Measurements from ENCODE around the gene EPN1.

EPN1 gene

DNA sequence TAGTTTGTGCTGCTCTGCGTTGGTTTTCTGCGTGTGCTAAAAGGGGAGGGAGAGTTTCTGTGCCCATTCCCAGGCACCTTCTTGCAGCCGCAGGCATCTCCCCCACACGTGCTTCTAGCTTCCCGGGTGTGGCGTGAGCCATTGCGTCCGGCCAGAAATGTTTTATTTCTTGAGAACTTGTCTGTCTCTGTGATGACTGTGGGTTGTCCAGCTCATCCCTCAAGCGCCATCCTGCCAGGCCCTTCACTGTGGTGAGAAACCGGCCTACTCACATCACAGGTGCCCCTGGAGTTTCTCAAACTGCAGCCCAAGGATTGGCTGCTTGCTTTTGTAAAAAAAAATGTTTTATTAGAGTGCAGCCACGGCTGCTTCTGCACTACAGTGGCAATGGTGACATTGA, 24.2 kb downstream of the EPN1 start:
- no peak overlapping the region for H3K4me3 ChIP-seq (ENCODE audit: insufficient read depth in 1 of 2, low read depth in 1 of 2, low read length in 2 of 2)
- H3K4me2 ChIP-seq (ENCODE audit: low read length, poor library complexity, severe bottlenecking): no peak overlapping the region
- over 99% methylated on average over 11 of the region's 11 CpGs for WGBS
- H3K9ac ChIP-seq (ENCODE audit: low read length): no peak overlapping the region
- no peak overlapping the region for H2BK12ac ChIP-seq (ENCODE audit: low read length in 2 of 2)
- H3K14ac ChIP-seq (ENCODE audit: low read length in 2 of 2): no peak overlapping the region
- peaks cover 38% of the 10 kb centered on the region for H3K79me1 ChIP-seq (replicated peaks; ENCODE audit: low read length, poor library complexity, severe bottlenecking)
- H3K4ac ChIP-seq (ENCODE audit: low read depth in 1 of 2, low read length in 2 of 2): no peak overlapping the region
- H3K27ac ChIP-seq (ENCODE audit: low read length, poor library complexity, severe bottlenecking): no peak overlapping the region
- no peaks in the 10 kb centered on the region for H3K9me3 ChIP-seq (ENCODE audit: control insufficient read depth, low read length)
- no peak overlapping the region for H2BK15ac ChIP-seq (ENCODE audit: low read depth, poor library complexity, severe bottlenecking)
- no peaks in the 10 kb centered on the region for H3K4me1 ChIP-seq (ENCODE audit: control insufficient read depth, insufficient read depth, low read depth, low read length)
- no peaks in the 10 kb centered on the region for H3K27me3 ChIP-seq (ENCODE audit: control insufficient read depth in 1 of 2, insufficient read depth in 1 of 2, low read length in 2 of 2)
- no peak overlapping the region for H2AK5ac ChIP-seq (ENCODE audit: low read length, severe bottlenecking)
- no peak overlapping the region for H3K23ac ChIP-seq (ENCODE audit: low read length in 2 of 2)
- no peak overlapping the region for H4K91ac ChIP-seq (ENCODE audit: low read length)
- H2AFZ ChIP-seq (ENCODE audit: low read depth, low read length): no peak overlapping the region
- H4K8ac ChIP-seq (ENCODE audit: low read length): no peak overlapping the region
- no peak overlapping the region for H3K18ac ChIP-seq (ENCODE audit: low read depth in 1 of 2, low read length in 2 of 2)
- H3K36me3 ChIP-seq (ENCODE audit: control insufficient read depth in 1 of 2, insufficient read depth in 2 of 2, low read depth in 1 of 2, low read length in 2 of 2): peaks cover 55 to 77% of the 10 kb centered on the region in 2 experiments
- no peak overlapping the region for H2BK5ac ChIP-seq (ENCODE audit: low read depth, low read length, poor library complexity, severe bottlenecking)
- DNase-seq: no peak
- no peak overlapping the region for H2BK120ac ChIP-seq (ENCODE audit: low read depth, low read length)

DNA sequence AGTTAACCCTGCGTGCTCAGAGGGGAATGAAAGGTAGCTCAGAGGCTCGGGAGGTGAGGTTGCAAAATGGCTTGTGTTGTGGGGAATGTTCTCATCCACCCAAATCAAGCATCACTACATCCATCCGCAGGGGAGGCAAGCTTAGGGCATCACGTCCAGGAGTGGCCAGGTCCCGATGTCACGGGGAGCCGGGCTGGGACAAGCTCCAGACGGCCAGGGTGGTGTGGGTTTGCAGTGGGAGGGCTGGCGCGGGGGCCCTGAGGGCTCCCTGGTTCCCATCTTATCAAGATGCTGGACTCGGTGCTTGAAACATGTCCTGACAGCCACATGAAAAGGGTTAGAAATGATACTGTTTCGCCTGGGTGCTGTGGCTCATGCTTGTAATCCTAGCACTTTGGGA, 25.8 kb downstream of the EPN1 start:
- H3K27me3 ChIP-seq (ENCODE audit: control insufficient read depth in 1 of 2, insufficient read depth in 1 of 2, low read length in 2 of 2): no peaks in the 10 kb centered on the region
- no peak overlapping the region for H2BK5ac ChIP-seq (ENCODE audit: low read depth, low read length, poor library complexity, severe bottlenecking)
- H4K8ac ChIP-seq (ENCODE audit: low read length): no peak overlapping the region
- H2BK120ac ChIP-seq (ENCODE audit: low read depth, low read length): no peak overlapping the region
- no peak overlapping the region for H3K4ac ChIP-seq (ENCODE audit: low read depth in 1 of 2, low read length in 2 of 2)
- peaks cover 26% of the 10 kb centered on the region for H3K79me1 ChIP-seq (replicated peaks; ENCODE audit: low read length, poor library complexity, severe bottlenecking)
- no peak overlapping the region for H3K4me2 ChIP-seq (ENCODE audit: low read length, poor library complexity, severe bottlenecking)
- H2BK12ac ChIP-seq (ENCODE audit: low read length in 2 of 2): no peak overlapping the region
- H3K4me3 ChIP-seq (ENCODE audit: insufficient read depth in 1 of 2, low read depth in 1 of 2, low read length in 2 of 2): no peak overlapping the region
- no peak overlapping the region for H3K23ac ChIP-seq (ENCODE audit: low read length in 2 of 2)
- no peaks in the 10 kb centered on the region for H3K4me1 ChIP-seq (ENCODE audit: control insufficient read depth, insufficient read depth, low read depth, low read length)
- no peak overlapping the region for H3K9ac ChIP-seq (ENCODE audit: low read length)
- H2AK5ac ChIP-seq (ENCODE audit: low read length, severe bottlenecking): no peak overlapping the region
- no peak overlapping the region for H3K27ac ChIP-seq (ENCODE audit: low read length, poor library complexity, severe bottlenecking)
- H3K14ac ChIP-seq (ENCODE audit: low read length in 2 of 2): no peak overlapping the region
- DNase-seq: no peak
- no peak overlapping the region for H3K18ac ChIP-seq (ENCODE audit: low read depth in 1 of 2, low read length in 2 of 2)
- H3K9me3 ChIP-seq (ENCODE audit: control insufficient read depth, low read length): no peaks in the 10 kb centered on the region
- peaks cover 51 to 71% of the 10 kb centered on the region in 2 experiments for H3K36me3 ChIP-seq (ENCODE audit: control insufficient read depth in 1 of 2, insufficient read depth in 2 of 2, low read depth in 1 of 2, low read length in 2 of 2)
- no peak overlapping the region for H2AFZ ChIP-seq (ENCODE audit: low read depth, low read length)
- H4K91ac ChIP-seq (ENCODE audit: low read length): no peak overlapping the region
- no peak overlapping the region for H2BK15ac ChIP-seq (ENCODE audit: low read depth, poor library complexity, severe bottlenecking)
- WGBS: 98% methylated on average over 12 of the region's 12 CpGs

DNA sequence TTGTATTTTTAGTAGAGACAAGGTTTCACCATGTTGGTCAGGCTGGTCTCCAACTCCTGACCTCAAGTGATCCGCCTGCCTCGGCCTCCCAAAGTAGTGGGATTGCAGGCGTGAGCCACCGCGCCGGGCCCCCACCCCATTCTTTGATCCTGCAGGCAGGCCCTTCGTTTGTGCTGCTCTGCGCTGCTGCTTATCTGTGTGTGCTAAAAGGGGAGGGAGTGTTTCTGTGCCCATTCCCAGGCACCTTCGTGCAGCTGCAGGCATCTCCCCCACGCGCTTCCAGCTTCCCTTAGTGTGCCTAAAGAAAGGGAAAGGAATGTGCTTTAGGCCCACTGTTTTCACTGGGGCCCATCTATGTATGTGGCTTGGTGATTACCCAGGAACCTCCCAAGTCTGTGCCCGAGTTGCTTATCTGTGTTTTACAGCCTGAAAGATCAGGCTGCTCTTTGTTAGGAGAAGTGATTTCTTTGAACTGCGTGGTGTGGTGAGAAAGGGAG, 27.2 kb downstream of the EPN1 start:
- no peak for DNase-seq
- no peak overlapping the region for H3K18ac ChIP-seq (ENCODE audit: low read depth in 1 of 2, low read length in 2 of 2)
- H3K27ac ChIP-seq (ENCODE audit: low read length, poor library complexity, severe bottlenecking): no peak overlapping the region
- no peak overlapping the region for H3K4me2 ChIP-seq (ENCODE audit: low read length, poor library complexity, severe bottlenecking)
- no peak overlapping the region for H2AFZ ChIP-seq (ENCODE audit: low read depth, low read length)
- no peak overlapping the region for H3K9ac ChIP-seq (ENCODE audit: low read length)
- H2AK5ac ChIP-seq (ENCODE audit: low read length, severe bottlenecking): no peak overlapping the region
- H2BK15ac ChIP-seq (ENCODE audit: low read depth, poor library complexity, severe bottlenecking): no peak overlapping the region
- no peak overlapping the region for H2BK12ac ChIP-seq (ENCODE audit: low read length in 2 of 2)
- peaks cover 38 to 57% of the 10 kb centered on the region in 2 experiments for H3K36me3 ChIP-seq (ENCODE audit: control insufficient read depth in 1 of 2, insufficient read depth in 2 of 2, low read depth in 1 of 2, low read length in 2 of 2)
- peaks cover 16% of the 10 kb centered on the region for H3K79me1 ChIP-seq (replicated peaks; ENCODE audit: low read length, poor library complexity, severe bottlenecking)
- H4K8ac ChIP-seq (ENCODE audit: low read length): no peak overlapping the region
- no peak overlapping the region for H2BK5ac ChIP-seq (ENCODE audit: low read depth, low read length, poor library complexity, severe bottlenecking)
- 76% methylated on average over 13 of the region's 13 CpGs for WGBS
- H2BK120ac ChIP-seq (ENCODE audit: low read depth, low read length): no peak overlapping the region
- H3K4me3 ChIP-seq (ENCODE audit: insufficient read depth in 1 of 2, low read depth in 1 of 2, low read length in 2 of 2): no peak overlapping the region
- H3K4me1 ChIP-seq (ENCODE audit: control insufficient read depth, insufficient read depth, low read depth, low read length): no peaks in the 10 kb centered on the region
- no peak overlapping the region for H3K14ac ChIP-seq (ENCODE audit: low read length in 2 of 2)
- H4K91ac ChIP-seq (ENCODE audit: low read length): no peak overlapping the region
- H3K27me3 ChIP-seq (ENCODE audit: control insufficient read depth in 1 of 2, insufficient read depth in 1 of 2, low read length in 2 of 2): no peaks in the 10 kb centered on the region
- no peak overlapping the region for H3K4ac ChIP-seq (ENCODE audit: low read depth in 1 of 2, low read length in 2 of 2)
- no peak overlapping the region for H3K23ac ChIP-seq (ENCODE audit: low read length in 2 of 2)
- no peaks in the 10 kb centered on the region for H3K9me3 ChIP-seq (ENCODE audit: control insufficient read depth, low read length)

DNA sequence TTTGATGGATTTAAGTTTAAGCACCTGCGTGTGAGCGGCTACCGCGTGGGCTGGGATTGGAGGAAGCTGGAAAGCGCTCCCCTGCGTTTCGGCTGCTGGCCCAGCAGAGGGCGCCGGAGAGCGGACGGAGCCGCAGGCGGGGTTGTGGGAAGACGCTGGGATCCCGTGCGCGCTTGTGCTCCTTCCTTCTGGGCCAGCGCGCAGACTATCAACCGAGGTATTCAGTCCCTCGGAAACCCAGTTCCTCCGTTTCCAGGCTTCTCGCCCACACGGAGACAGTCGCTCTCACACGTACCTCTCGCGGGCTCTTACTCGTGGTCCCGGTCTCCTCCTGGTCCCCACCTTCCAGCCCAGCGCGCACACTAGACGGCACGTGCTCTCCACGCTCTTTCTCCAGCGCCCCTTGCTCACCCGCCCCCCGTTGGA, 28.8 kb downstream of the EPN1 start:
- H2AFZ ChIP-seq (ENCODE audit: low read depth, low read length): no peak overlapping the region
- 78% methylated on average over 38 of the region's 38 CpGs for WGBS
- H3K4me3 ChIP-seq (ENCODE audit: insufficient read depth in 1 of 2, low read depth in 1 of 2, low read length in 2 of 2): no peak overlapping the region

More for the DNA sequence above, 28.8 kb downstream of the EPN1 start:
- H2BK12ac ChIP-seq (ENCODE audit: low read length in 2 of 2): no peak overlapping the region
- no peaks in the 10 kb centered on the region for H3K9me3 ChIP-seq (ENCODE audit: control insufficient read depth, low read length)
- DNase-seq: no peak
- H3K4me1 ChIP-seq (ENCODE audit: control insufficient read depth, insufficient read depth, low read depth, low read length): no peaks in the 10 kb centered on the region
- H3K4me2 ChIP-seq (ENCODE audit: low read length, poor library complexity, severe bottlenecking): no peak overlapping the region
- no peak overlapping the region for H3K27ac ChIP-seq (ENCODE audit: low read length, poor library complexity, severe bottlenecking)
- H3K79me1 ChIP-seq (replicated peaks; ENCODE audit: low read length, poor library complexity, severe bottlenecking): peaks cover 9% of the 10 kb centered on the region
- H2AK5ac ChIP-seq (ENCODE audit: low read length, severe bottlenecking): no peak overlapping the region
- no peak overlapping the region for H3K14ac ChIP-seq (ENCODE audit: low read length in 2 of 2)
- no peak overlapping the region for H3K23ac ChIP-seq (ENCODE audit: low read length in 2 of 2)
- no peak overlapping the region for H3K9ac ChIP-seq (ENCODE audit: low read length)
- H3K4ac ChIP-seq (ENCODE audit: low read depth in 1 of 2, low read length in 2 of 2): no peak overlapping the region
- peaks cover 31 to 44% of the 10 kb centered on the region in 2 experiments for H3K36me3 ChIP-seq (ENCODE audit: control insufficient read depth in 1 of 2, insufficient read depth in 2 of 2, low read depth in 1 of 2, low read length in 2 of 2)
- no peak overlapping the region for H4K91ac ChIP-seq (ENCODE audit: low read length)
- H2BK15ac ChIP-seq (ENCODE audit: low read depth, poor library complexity, severe bottlenecking): no peak overlapping the region
- H3K27me3 ChIP-seq (ENCODE audit: control insufficient read depth in 1 of 2, insufficient read depth in 1 of 2, low read length in 2 of 2): no peaks in the 10 kb centered on the region
- no peak overlapping the region for H3K18ac ChIP-seq (ENCODE audit: low read depth in 1 of 2, low read length in 2 of 2)
- no peak overlapping the region for H2BK5ac ChIP-seq (ENCODE audit: low read depth, low read length, poor library complexity, severe bottlenecking)
- H2BK120ac ChIP-seq (ENCODE audit: low read depth, low read length): no peak overlapping the region
- no peak overlapping the region for H4K8ac ChIP-seq (ENCODE audit: low read length)

Measured in mesenchymal stem cell (in vitro differentiated cells and primary cell).